Neural progenitor cell (in vitro differentiated cells): ENCODE results near the gene FAM219A. TPM values are rescaled to one million over a fixed set of nuclear protein-coding genes. Genes with fewer than 3 reads are reported as not detected.

Experiments used
- DNase-seq: peaks from one replicate; pipeline ENCODE4 v3.0.0-alpha.2; 2016; ENCODE audit warnings: low spot score
- H2AFZ ChIP-seq: fragments of 200-600 bp; sonication (generic); replicated peaks from 2 replicates; pipeline ENCODE4 v1.6.1; 2016; ENCODE audit warnings: antibody characterized with exemption
- H3F3A ChIP-seq: fragments of 200-600 bp; sonication (generic); 2 replicates; pipeline ENCODE4 v1.6.1; 2016; ENCODE audit warnings: antibody characterized with exemption, low read depth
- H3K27ac ChIP-seq: fragments of 200-600 bp; sonication (generic); 2 replicates; pipeline ENCODE4 v1.5.1; 2016; ENCODE audit warnings: mild to moderate bottlenecking
- H3K27me3 ChIP-seq: fragments of 200-600 bp; sonication (generic); 2 replicates; pipeline ENCODE4 v1.6.1; 2016; ENCODE audit warnings: mild to moderate bottlenecking, moderate library complexity
- H3K36me3 ChIP-seq: fragments of 200-600 bp; sonication (generic); 2 replicates; pipeline ENCODE4 v1.5.1; 2016
- H3K4me1 ChIP-seq: fragments of 200-600 bp; sonication (generic); 2 replicates; pipeline ENCODE4 v1.6.1; 2016; ENCODE audit warnings: mixed run types
- H3K4me2 ChIP-seq: fragments of 200-600 bp; sonication (generic); 2 replicates; pipeline ENCODE4 v1.6.1; 2016
- H3K4me3 ChIP-seq: fragments of 200-600 bp; sonication (generic); 2 replicates; pipeline ENCODE4 v1.5.1; 2016
- H3K79me2 ChIP-seq: fragments of 200-600 bp; sonication (generic); 2 replicates; pipeline ENCODE4 v1.6.1; 2016; ENCODE audit warnings: low read depth
- H3K9ac ChIP-seq: fragments of 200-600 bp; sonication (generic); 2 replicates; pipeline ENCODE4 v1.6.1; 2016
- H3K9me3 ChIP-seq: fragments of 200-600 bp; sonication (generic); 2 replicates; pipeline ENCODE4 v1.5.1; 2016; ENCODE audit warnings: low read depth
- H4K20me1 ChIP-seq: fragments of 200-600 bp; sonication (generic); 2 replicates; pipeline ENCODE4 v1.6.1; 2016; ENCODE audit warnings: low read depth
- H3K27ac Mint-ChIP-seq: 3 replicates; pipeline ENCODE4 v1.8.0; 2021; ENCODE audit warnings: mixed read lengths
- H3K27me3 Mint-ChIP-seq: 2 replicates; pipeline ENCODE4 v1.8.0; 2022; ENCODE audit warnings: low read depth, mild to moderate bottlenecking, inconsistent platforms, moderate library complexity, mixed read lengths; ENCODE audit not compliant: insufficient read depth
- H3K36me3 Mint-ChIP-seq: 3 replicates; pipeline ENCODE4 v1.8.0; 2021; ENCODE audit warnings: mixed read lengths
- H3K4me1 Mint-ChIP-seq: 3 replicates; pipeline ENCODE4 v1.8.0; 2021; ENCODE audit warnings: mixed read lengths
- H3K4me3 Mint-ChIP-seq: 3 replicates; pipeline ENCODE4 v1.8.0; 2021; ENCODE audit warnings: mild to moderate bottlenecking, moderate library complexity, mixed read lengths
- H3K9me3 Mint-ChIP-seq: 3 replicates; pipeline ENCODE4 v1.8.0; 2020; ENCODE audit warnings: mixed read lengths
- EZH2 ChIP-seq: fragments of 200-600 bp; sonication (generic); IDR thresholded peaks from 2 replicates; pipeline ENCODE4 v1.6.1; 2017; ENCODE audit warnings: antibody characterized with exemption, mild to moderate bottlenecking, moderate library complexity
- EZH2phosphoT487 ChIP-seq: fragments of 200-600 bp; sonication (generic); IDR thresholded peaks from 2 replicates; pipeline ENCODE4 v1.6.1; 2017; ENCODE audit warnings: antibody characterized with exemption
- total RNA-seq: library from RNA; depleted of rRNA; stranded (reverse); fragments of >200 nt; gene quantifications from 2 replicates; pipeline ENCODE4 v1.2.3, GENCODE V29; 2015; ENCODE audit warnings: low replicate concordance
- TF ChIP-seq, protein P1 (sequence below): fragments of 200-600 bp; sonication (generic); IDR thresholded peaks from 2 replicates; pipeline ENCODE4 v1.5.1; 2017; ENCODE audit warnings: antibody characterized with exemption, mild to moderate bottlenecking

The FAM219A gene
- total RNA-seq, 1 donor from 2014 or later: 4.2 TPM

DNA sequence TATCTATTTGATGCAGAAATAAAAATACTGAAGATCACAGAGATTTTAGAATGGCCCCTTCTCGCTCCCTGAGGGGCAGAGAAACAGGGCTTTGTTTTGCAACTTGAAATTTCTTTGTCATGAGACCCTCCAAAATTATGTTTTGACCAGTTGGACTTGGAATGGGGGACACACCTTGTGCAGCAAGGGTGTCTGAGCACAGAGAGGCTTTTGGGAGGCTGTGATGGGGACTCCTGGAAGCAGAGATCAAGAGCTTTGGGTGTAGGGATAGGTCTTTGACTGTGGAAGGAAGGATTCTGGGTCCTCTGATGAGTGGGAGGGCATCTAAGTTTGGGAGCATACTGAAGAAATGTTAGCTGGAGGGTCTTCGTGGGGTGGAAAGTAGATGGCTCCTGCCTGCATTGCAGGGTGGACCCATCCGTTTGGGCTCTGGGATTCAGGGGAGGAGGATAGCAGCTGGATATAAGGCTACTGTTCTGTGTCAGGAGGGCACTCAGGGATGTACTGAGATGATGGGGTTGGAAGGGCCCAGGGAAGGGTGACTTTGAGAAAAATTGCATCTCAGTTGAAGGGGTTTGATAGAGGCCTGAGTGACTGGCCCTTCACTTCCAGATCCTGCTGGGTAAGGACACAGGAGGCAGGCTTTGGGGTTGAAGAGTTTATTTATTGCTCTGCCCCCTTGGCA lies 79.9 kb downstream of the FAM219A start:
- H3F3A ChIP-seq: peaks cover 13% of the 10 kb centered on the region
- TF ChIP-seq EZH2phosphoT487 (no peak), EZH2 (no peak)
- TF ChIP-seq, protein P1, sequence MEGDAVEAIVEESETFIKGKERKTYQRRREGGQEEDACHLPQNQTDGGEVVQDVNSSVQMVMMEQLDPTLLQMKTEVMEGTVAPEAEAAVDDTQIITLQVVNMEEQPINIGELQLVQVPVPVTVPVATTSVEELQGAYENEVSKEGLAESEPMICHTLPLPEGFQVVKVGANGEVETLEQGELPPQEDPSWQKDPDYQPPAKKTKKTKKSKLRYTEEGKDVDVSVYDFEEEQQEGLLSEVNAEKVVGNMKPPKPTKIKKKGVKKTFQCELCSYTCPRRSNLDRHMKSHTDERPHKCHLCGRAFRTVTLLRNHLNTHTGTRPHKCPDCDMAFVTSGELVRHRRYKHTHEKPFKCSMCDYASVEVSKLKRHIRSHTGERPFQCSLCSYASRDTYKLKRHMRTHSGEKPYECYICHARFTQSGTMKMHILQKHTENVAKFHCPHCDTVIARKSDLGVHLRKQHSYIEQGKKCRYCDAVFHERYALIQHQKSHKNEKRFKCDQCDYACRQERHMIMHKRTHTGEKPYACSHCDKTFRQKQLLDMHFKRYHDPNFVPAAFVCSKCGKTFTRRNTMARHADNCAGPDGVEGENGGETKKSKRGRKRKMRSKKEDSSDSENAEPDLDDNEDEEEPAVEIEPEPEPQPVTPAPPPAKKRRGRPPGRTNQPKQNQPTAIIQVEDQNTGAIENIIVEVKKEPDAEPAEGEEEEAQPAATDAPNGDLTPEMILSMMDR: no peak
- no peak for DNase-seq
- no peak overlapping the region for H3K4me3 ChIP-seq
- peaks cover 7% of the 10 kb centered on the region for H3K4me1 ChIP-seq
- H3K36me3 ChIP-seq: no peaks in the 10 kb centered on the region
- no peak overlapping the region for H3K27ac Mint-ChIP-seq
- H3K27me3 Mint-ChIP-seq: peaks cover 49% of the 10 kb centered on the region
- peaks cover 100% of the 10 kb centered on the region for H3K27me3 ChIP-seq
- no peak overlapping the region for H3K4me2 ChIP-seq
- H3K9me3 Mint-ChIP-seq: peaks cover 4% of the 10 kb centered on the region
- peaks cover 38% of the 10 kb centered on the region for H3K4me1 Mint-ChIP-seq
- no peaks in the 10 kb centered on the region for H3K79me2 ChIP-seq
- H3K27ac ChIP-seq: no peak overlapping the region
- H4K20me1 ChIP-seq: peaks cover 12% of the 10 kb centered on the region
- H3K36me3 Mint-ChIP-seq: no peaks in the 10 kb centered on the region
- no peak overlapping the region for H3K9ac ChIP-seq
- H3K9me3 ChIP-seq: no peaks in the 10 kb centered on the region
- no peak overlapping the region for H2AFZ ChIP-seq
- peak overlapping the region; percentile 71 for H3K4me3 Mint-ChIP-seq

DNA sequence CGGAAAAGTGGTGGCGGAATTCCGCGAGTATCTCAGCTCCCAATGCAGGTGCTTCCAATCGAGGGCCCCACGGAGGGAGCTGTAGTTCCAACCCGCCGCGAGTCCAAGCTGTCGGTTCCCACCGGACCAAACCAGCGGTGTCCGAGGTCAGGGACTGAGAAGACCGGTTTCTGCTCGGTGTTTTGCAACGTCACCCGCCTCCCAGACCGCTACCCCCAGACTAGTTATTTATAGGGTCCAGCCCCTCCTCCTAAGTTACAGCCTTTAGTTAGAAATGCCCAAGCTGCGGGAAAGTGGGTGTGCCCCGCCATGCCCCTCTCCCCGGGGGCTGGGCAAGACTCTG lies 81.0 kb downstream of the FAM219A start:
- Histone ChIP-seq H3K9ac (no peak overlapping the region), H3K4me3 (peak overlapping the region; percentile 69), H2AFZ (peak overlapping the region; percentile 80), H3K36me3 (no peaks in the 10 kb centered on the region), H3K9me3 (no peaks in the 10 kb centered on the region), H3K27me3 (peaks cover 92% of the 10 kb centered on the region), H3K27ac (no peak overlapping the region), H3K4me1 (peaks cover 7% of the 10 kb centered on the region), H4K20me1 (peaks cover 12% of the 10 kb centered on the region), H3K4me2 (peak overlapping the region; percentile 92), H3F3A (peaks cover 13% of the 10 kb centered on the region), H3K79me2 (no peaks in the 10 kb centered on the region)
- DNase-seq: peak; percentile 47
- Mint-ChIP-seq H3K9me3 (peaks cover 4% of the 10 kb centered on the region), H3K36me3 (peaks cover 5% of the 10 kb centered on the region), H3K27ac (no peak overlapping the region), H3K4me3 (peak overlapping the region; percentile 88), H3K27me3 (peaks cover 43% of the 10 kb centered on the region), H3K4me1 (peaks cover 38% of the 10 kb centered on the region)
- TF ChIP-seq EZH2phosphoT487: no peak

GRCh38 chr9:34376596-34377403 lies 81.6 kb downstream of the FAM219A start, which contains the start of gene MYORG:
Gene MYORG, minus strand, starts transcription at chr9:34376898. Its CDS starts 3,955 bp downstream, at chr9:34372943.
- peak; percentile 53 for TF ChIP-seq EZH2phosphoT487
- peak; percentile 61 for TF ChIP-seq EZH2
- TF ChIP-seq, protein P1: no peak
- Mint-ChIP-seq H3K27ac (no peak within 1 kb of the TSS), H3K27me3 (peaks cover 41% of the 10 kb centered on the region), H3K4me3 (peak within 1 kb of the TSS; percentile 88), H3K4me1 (peaks cover 37% of the 10 kb centered on the region), H3K36me3 (peaks cover 6% of the 10 kb centered on the region), H3K9me3 (peaks cover 5% of the 10 kb centered on the region)
- Histone ChIP-seq H3K9me3 (no peaks in the 10 kb centered on the region), H3K9ac (no peak within 1 kb of the TSS), H3K27me3 (peaks cover 86% of the 10 kb centered on the region), H3K4me2 (peak within 1 kb of the TSS; percentile 92), H3K79me2 (no peaks in the 10 kb centered on the region), H3K27ac (no peak within 1 kb of the TSS), H3F3A (peaks cover 13% of the 10 kb centered on the region), H2AFZ (peak within 1 kb of the TSS; percentile 80), H3K4me1 (peaks cover 7% of the 10 kb centered on the region), H4K20me1 (peaks cover 11% of the 10 kb centered on the region), H3K4me3 (peak within 1 kb of the TSS; percentile 69), H3K36me3 (no peaks in the 10 kb centered on the region)
- DNase-seq: peak; percentile 93
